ENCODE measurements around the gene TMC1.

TMC1 gene

DNA sequence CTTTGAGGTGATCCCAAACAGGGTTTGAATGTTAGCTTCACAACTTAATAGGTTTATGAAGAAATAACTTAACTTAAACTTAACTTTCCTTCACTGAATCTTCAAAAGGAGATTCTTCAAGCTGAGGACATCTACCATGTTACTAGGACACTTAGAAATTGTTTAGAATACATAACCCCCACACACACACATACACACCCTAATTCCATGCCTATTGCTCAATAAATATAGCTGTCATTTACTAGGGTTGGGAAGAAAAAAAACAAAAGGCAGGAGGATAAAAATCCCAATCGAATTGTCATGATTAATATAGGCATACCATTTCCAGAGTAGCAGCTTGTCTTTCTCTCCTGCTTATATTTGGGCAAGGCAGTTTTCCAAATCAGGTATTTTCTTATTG, 363.1 kb downstream of the TMC1 start (continued):
- TF ChIP-seq CREB5 (CRISPR knock-in tag; IDR thresholded peaks at IDR 0.05; ENCODE audit: low read depth) (no peak), PPARA (CRISPR knock-in tag; IDR thresholded peaks at IDR 0.05; ENCODE audit: borderline replicate concordance) (no peak), ZNF565 (CRISPR knock-in tag; conservative IDR thresholded peaks at IDR 0.05; ENCODE audit: low read depth) (no peak), GLIS3 (CRISPR knock-in tag; IDR thresholded peaks at IDR 0.05) (no peak), ARNTL (CRISPR knock-in tag; IDR thresholded peaks at IDR 0.05; ENCODE audit: borderline replicate concordance, low read depth) (no peak), ZC3H10 (CRISPR knock-in tag; IDR thresholded peaks at IDR 0.05) (no peak), TCF4 (CRISPR knock-in tag; IDR thresholded peaks at IDR 0.05; ENCODE audit: borderline replicate concordance) (no peak), ISL1 (CRISPR knock-in tag; IDR thresholded peaks at IDR 0.05) (no peak), BACH2 (CRISPR knock-in tag; IDR thresholded peaks at IDR 0.05; ENCODE audit: borderline replicate concordance) (no peak)

All from SK-N-SH treated with all-trans-retinoic acid at 6 μM for 48 hours (cell line).